Lung (tissue), 12 donors: Measurements from ENCODE around the gene XRCC3. TPM values are rescaled to one million over a fixed set of nuclear protein-coding genes. Genes with fewer than 3 reads are reported as not detected.
A peak's percentile ranks its signal among the peaks of the same experiment; 100 is the strongest.

Experiments used
- ATAC-seq: fragments of 200-7000 bp; cut with Tn5 transposase; one replicate; pipeline ENCODE4 v1.9.1; 2020; ENCODE audit warnings: moderate number of reproducible peaks; ENCODE audit not compliant: insufficient read depth, low FRiP score
- DNase-seq, 3 donors: peaks; one replicate each; pipeline ENCODE4 v3.0.0-alpha.2; 2013 to 2017
- H3K27ac ChIP-seq, 2 donors: one replicate each; pipeline ENCODE4 v1.5.1; 2013; ENCODE audit warnings: mild to moderate bottlenecking in 2 of 2, moderate library complexity in 2 of 2, control low read depth in 1 of 2, inconsistent platforms in 1 of 2, low read depth in 1 of 2, low read length in 1 of 2
- H3K27me3 ChIP-seq, 3 donors: one replicate each; pipeline ENCODE4 v1.5.1; 2013; ENCODE audit warnings: low read length in 2 of 3; ENCODE audit not compliant: control insufficient read depth in 3 of 3, insufficient read depth in 3 of 3
- H3K36me3 ChIP-seq, 4 donors: one replicate each; pipeline ENCODE4 v1.5.1; 2013; ENCODE audit warnings: low read length in 4 of 4, mild to moderate bottlenecking in 1 of 4, moderate library complexity in 1 of 4; ENCODE audit not compliant: control insufficient read depth in 4 of 4, insufficient read depth in 4 of 4
- H3K4me1 ChIP-seq, 5 donors: one replicate each; pipeline ENCODE4 v1.5.1; 2013; ENCODE audit warnings: low read length in 5 of 5, mild to moderate bottlenecking in 2 of 5, moderate library complexity in 1 of 5; ENCODE audit not compliant: control insufficient read depth in 5 of 5, insufficient read depth in 5 of 5
- H3K4me3 ChIP-seq: one replicate; pipeline ENCODE4 v1.5.1; 2013; ENCODE audit warnings: mild to moderate bottlenecking, control low read depth, moderate library complexity
- H3K9ac ChIP-seq, 2 donors: one replicate each; pipeline ENCODE4 v1.5.1; 2013; ENCODE audit warnings: low read length in 2 of 2, control low read depth in 1 of 2; ENCODE audit not compliant: insufficient read depth in 1 of 2
- H3K9me3 ChIP-seq, 4 donors: one replicate each; pipeline ENCODE4 v1.5.1; 2013; ENCODE audit warnings: low read length in 3 of 4, mild to moderate bottlenecking in 1 of 4, moderate library complexity in 1 of 4; ENCODE audit not compliant: control insufficient read depth in 4 of 4, insufficient read depth in 3 of 4
- CTCF ChIP-seq: IDR thresholded peaks from 2 replicates; pipeline ENCODE4 v1.5.1; 2012; ENCODE audit warnings: mild to moderate bottlenecking; ENCODE audit errors: control extremely low read depth, extremely low read depth
- WGBS, 2 donors: extraction: QIAGEN DNeasy Blood & Tissue Kit; methylation state at CpG; one replicate each; pipeline ENCODE4 v1.1.7; 2013; 5-methylcytosine and 5-hydroxymethylcytosine counted together
- polyA plus RNA-seq, 2 donors: library from polyadenylated mRNA; stranded (reverse); fragments of 200-250 nt; gene quantifications; one replicate each; pipeline ENCODE4 v1.2.1, GENCODE V29; 2013
- total RNA-seq, 2 donors: library from RNA; depleted of rRNA in 1 of 2; stranded (reverse); fragments of >200 nt in 1 of 2; gene quantifications; one replicate each; pipeline ENCODE4 v1.2.1, GENCODE V29; 2014 to 2021
- donor health status: control.
- donor health status: control.
- donor health status: Bipolar disorder and iron deficiency.
- donor health status: healthy.
- donor health status: DM: yes; HTN: yes; CAD: no.

XRCC3 gene
- total and polyA plus RNA-seq, 4 donors = 4.4 to 10.4 (median 6.0) TPM

- Histone ChIP-seq H3K9ac (no peak overlapping the region), H3K27me3 (no peaks in the 10 kb centered on the region), H3K9me3 (peaks cover 0 to 2% (median 0%) of the 10 kb centered on the region in 4 donors), H3K4me1 (peaks cover 0 to 23% (median 3%) of the 10 kb centered on the region in 5 donors), H3K36me3 (peaks cover 0 to 60% (median 19%) of the 10 kb centered on the region in 4 donors), H3K27ac (peak overlapping the region in 1 of 2 donors; percentile 22), H3K4me3 (no peak overlapping the region)
- TF ChIP-seq CTCF = no peak
- 69 to 72% methylated on average over 15 of the region's 15 CpGs for WGBS, 2 donors
- ATAC-seq (no peak), DNase-seq (no peak)
These were observed 15.3 kb upstream of the XRCC3 start for GRCh38 chr14:103730490-103731035.

GRCh38 chr14:103729496-103730448, 14.5 kb upstream of the XRCC3 start:
- no peaks in the 10 kb centered on the region for H3K27me3 ChIP-seq
- no peak for DNase-seq
- no peak for ATAC-seq
- peaks cover 0 to 23% (median 3%) of the 10 kb centered on the region in 5 donors for H3K4me1 ChIP-seq
- no peak overlapping the region for H3K9ac ChIP-seq
- H3K9me3 ChIP-seq = peaks cover 0 to 2% (median 0%) of the 10 kb centered on the region in 4 donors
- peak overlapping the region in 1 of 2 donors; percentile 22 for H3K27ac ChIP-seq
- TF ChIP-seq CTCF = no peak
- H3K4me3 ChIP-seq = no peak overlapping the region
- H3K36me3 ChIP-seq = peaks cover 0 to 60% (median 19%) of the 10 kb centered on the region in 4 donors
- WGBS, 2 donors = 86 to 89% methylated on average over 24 of the region's 24 CpGs

GRCh38 chr14:103728721-103729120, 13.5 kb upstream of the XRCC3 start:
- peak; percentile 43 to 65 (median 62) for DNase-seq
- Histone ChIP-seq H3K4me1 (peaks cover 0 to 23% (median 6%) of the 10 kb centered on the region in 5 donors), H3K27me3 (no peaks in the 10 kb centered on the region), H3K4me3 (no peak overlapping the region), H3K36me3 (peaks cover 0 to 50% (median 17%) of the 10 kb centered on the region in 4 donors), H3K9me3 (peaks cover 0 to 2% (median 0%) of the 10 kb centered on the region in 4 donors), H3K27ac (no peak overlapping the region), H3K9ac (no peak overlapping the region)
- ATAC-seq = no peak
- TF ChIP-seq CTCF = no peak
- WGBS, 2 donors = 67 to 88% methylated on average over 12 of the region's 12 CpGs
